ENCODE measurements around the gene PTPN11. TPM values are rescaled to one million over a fixed set of nuclear protein-coding genes. Genes with fewer than 3 reads are reported as not detected.

Gene PTPN11
- total and polyA plus RNA-seq, 10 of the 15 experiments (the other 5 are each of a cell fraction or from before 2014, with no cell fraction given): 14.6 to 85.2 (median 58.6) TPM

DNA sequence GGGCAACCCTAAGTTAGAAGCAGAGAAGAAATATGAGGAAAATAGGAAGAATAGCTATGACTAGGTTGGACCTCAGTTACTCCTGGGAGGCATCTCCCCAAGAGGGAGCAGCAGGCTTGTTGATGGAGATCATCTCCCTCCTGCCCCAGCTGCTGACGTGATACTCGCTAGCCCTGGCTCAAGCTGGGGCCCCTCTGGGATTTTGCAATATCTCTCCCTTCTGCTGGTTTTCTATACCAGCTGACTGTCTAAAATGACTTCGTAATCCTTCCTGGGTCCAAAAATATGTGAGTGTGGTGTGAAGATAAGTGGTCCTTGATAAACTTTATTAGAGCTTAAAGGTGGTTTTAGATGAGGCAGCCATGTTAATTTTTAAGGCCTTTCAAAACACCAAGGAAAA lies 32.0 kb upstream of the PTPN11 start:
- BruUV-seq (replicated peaks): no TSS peak
- SMC1A ChIA-PET (ENCODE audit: uncharacterized antibody, unreplicated experiment): interaction anchor here (0.6 to 2.4 kb wide), 39 partner anchors 9 to 446 kb away, joined by 3 to 48 read pairs (median 4); no protein-coding TSS in a partner anchor
- 91% methylated on average over 3 of the region's 3 CpGs for WGBS (ENCODE audit: insufficient coverage, insufficient replicate concordance, low lambda C conversion rate, missing lambda C conversion rate)
- H2AFZ ChIP-seq (ENCODE audit: control insufficient read depth, low read depth, low read length): peak overlapping the region; percentile 54
- ATAC-seq (no peak), FAIRE-seq (no peak), DNase-seq (ENCODE audit: low read depth, low spot score) (no peak)
- H4K20me1 ChIP-seq (ENCODE audit: control insufficient read depth, insufficient read depth): no peaks in the 10 kb centered on the region
- POLR2A ChIA-PET: interaction anchor here (0.6 to 1.1 kb wide), 4 partner anchors 261 to 445 kb away, joined by 3 to 5 read pairs (median 3); partner anchors contain the start of genes TMEM116 and TRAFD1
- in situ Hi-C loops (cut with MboI): loop anchor here (5.0 to 10.0 kb wide), 2 partner anchors 189 to 442 kb away; no protein-coding TSS in a partner anchor
- H3K4me2 ChIP-seq (ENCODE audit: control insufficient read depth, insufficient read depth): no peak overlapping the region
- no peaks in the 10 kb centered on the region for H3K36me3 ChIP-seq (ENCODE audit: control insufficient read depth in 2 of 2, insufficient read depth in 2 of 2, low read length in 1 of 2)
- no peak overlapping the region for H3K9ac ChIP-seq (ENCODE audit: control insufficient read depth, insufficient read depth, low read length)
- CTCF ChIA-PET: interaction anchor here (0.5 to 4.4 kb wide), 39 partner anchors 12 to 572 kb away, joined by 3 to 140 read pairs (median 4); partner anchors contain the start of gene NAA25
- no peaks in the 10 kb centered on the region; the same call in 1 of the 2 replicates for H3K4me1 ChIP-seq (ENCODE audit: control insufficient read depth, insufficient read depth, low read length)
- RAD21 ChIA-PET (ENCODE audit: unreplicated experiment): interaction anchor here (0.7 to 3.3 kb wide), 18 partner anchors 18 to 459 kb away, joined by 3 to 76 read pairs (median 4); no protein-coding TSS in a partner anchor
- no peak overlapping the region for H3K4me3 ChIP-seq
- no peaks in the 10 kb centered on the region for H3K9me3 ChIP-seq (replicated peaks; ENCODE audit: control insufficient read depth, insufficient read depth, low read length)
- H3K79me2 ChIP-seq (ENCODE audit: control insufficient read depth, insufficient read depth, low read length): peaks cover 3% of the 10 kb centered on the region
- no peak overlapping the region for H3K27ac ChIP-seq (ENCODE audit: control insufficient read depth, insufficient read depth)
- TF ChIP-seq, protein P1, sequence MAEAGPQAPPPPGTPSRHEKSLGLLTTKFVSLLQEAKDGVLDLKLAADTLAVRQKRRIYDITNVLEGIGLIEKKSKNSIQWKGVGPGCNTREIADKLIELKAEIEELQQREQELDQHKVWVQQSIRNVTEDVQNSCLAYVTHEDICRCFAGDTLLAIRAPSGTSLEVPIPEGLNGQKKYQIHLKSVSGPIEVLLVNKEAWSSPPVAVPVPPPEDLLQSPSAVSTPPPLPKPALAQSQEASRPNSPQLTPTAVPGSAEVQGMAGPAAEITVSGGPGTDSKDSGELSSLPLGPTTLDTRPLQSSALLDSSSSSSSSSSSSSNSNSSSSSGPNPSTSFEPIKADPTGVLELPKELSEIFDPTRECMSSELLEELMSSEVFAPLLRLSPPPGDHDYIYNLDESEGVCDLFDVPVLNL (IDR thresholded peaks at IDR 0.05; ENCODE audit: low read depth, low read length): no peak
- TF ChIP-seq CHD4 (IDR thresholded peaks at IDR 0.05): no peak
- no peak for TF ChIP-seq IKZF1 (conservative IDR thresholded peaks at IDR 0.05)
- no peak for TF ChIP-seq TBL1XR1 (IDR thresholded peaks at IDR 0.05; ENCODE audit: low read depth, low read length)
- TF ChIP-seq SMAD5 (IDR thresholded peaks at IDR 0.05; ENCODE audit: low read depth): no peak
- no peak for TF ChIP-seq ZNF217 (IDR thresholded peaks at IDR 0.05)
- no peak for TF ChIP-seq CBX5 (IDR thresholded peaks at IDR 0.05; ENCODE audit: low read depth)
- no peak for TF ChIP-seq MTA3 (IDR thresholded peaks at IDR 0.05; ENCODE audit: borderline replicate concordance, low read length)
- no peak for TF ChIP-seq RAD21 (IDR thresholded peaks at IDR 0.05; ENCODE audit: insufficient read depth, low read depth, low read length)
- TF ChIP-seq FOXM1 (IDR thresholded peaks at IDR 0.05; ENCODE audit: low read depth, low read length): no peak
- TF ChIP-seq PML (IDR thresholded peaks at IDR 0.05; ENCODE audit: low read length): no peak
- TF ChIP-seq, protein P2, sequence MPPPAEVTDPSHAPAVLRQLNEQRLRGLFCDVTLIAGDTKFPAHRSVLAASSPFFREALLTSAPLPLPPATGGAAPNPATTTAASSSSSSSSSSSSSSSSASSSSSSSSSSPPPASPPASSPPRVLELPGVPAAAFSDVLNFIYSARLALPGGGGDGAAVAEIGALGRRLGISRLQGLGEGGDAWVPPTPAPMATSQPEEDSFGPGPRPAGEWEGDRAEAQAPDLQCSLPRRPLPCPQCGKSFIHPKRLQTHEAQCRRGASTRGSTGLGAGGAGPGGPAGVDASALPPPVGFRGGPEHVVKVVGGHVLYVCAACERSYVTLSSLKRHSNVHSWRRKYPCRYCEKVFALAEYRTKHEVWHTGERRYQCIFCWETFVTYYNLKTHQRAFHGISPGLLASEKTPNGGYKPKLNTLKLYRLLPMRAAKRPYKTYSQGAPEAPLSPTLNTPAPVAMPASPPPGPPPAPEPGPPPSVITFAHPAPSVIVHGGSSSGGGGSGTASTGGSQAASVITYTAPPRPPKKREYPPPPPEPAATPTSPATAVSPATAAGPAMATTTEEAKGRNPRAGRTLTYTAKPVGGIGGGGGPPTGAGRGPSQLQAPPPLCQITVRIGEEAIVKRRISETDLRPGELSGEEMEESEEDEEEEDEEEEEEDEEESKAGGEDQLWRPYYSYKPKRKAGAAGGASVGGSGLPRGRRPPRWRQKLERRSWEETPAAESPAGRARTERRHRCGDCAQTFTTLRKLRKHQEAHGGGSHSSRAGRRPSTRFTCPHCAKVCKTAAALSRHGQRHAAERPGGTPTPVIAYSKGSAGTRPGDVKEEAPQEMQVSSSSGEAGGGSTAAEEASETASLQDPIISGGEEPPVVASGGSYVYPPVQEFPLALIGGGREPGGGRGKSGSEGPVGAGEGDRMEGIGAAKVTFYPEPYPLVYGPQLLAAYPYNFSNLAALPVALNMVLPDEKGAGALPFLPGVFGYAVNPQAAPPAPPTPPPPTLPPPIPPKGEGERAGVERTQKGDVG (CRISPR knock-in tag; IDR thresholded peaks at IDR 0.05): no peak
- no peak for TF ChIP-seq PAX5 (IDR thresholded peaks at IDR 0.05; ENCODE audit: borderline replicate concordance, low read depth, low read length)
- H3K27me3 ChIP-seq (replicated peaks in 1 of 2; ENCODE audit: control insufficient read depth in 2 of 2, insufficient read depth in 2 of 2, low read length in 1 of 2): no peaks in the 10 kb centered on the region
- intact Hi-C loops (cut with micrococcal nuclease; ENCODE audit: unreplicated experiment): loop anchor here (1.0 to 10.0 kb wide), 6 partner anchors 112 to 542 kb away; partner anchors contain the start of genes ERP29, MAPKAPK5 and TMEM116

All from GM12878 (cell line).